ENCODE measurements around the gene BUD13.

Gene BUD13

DNA sequence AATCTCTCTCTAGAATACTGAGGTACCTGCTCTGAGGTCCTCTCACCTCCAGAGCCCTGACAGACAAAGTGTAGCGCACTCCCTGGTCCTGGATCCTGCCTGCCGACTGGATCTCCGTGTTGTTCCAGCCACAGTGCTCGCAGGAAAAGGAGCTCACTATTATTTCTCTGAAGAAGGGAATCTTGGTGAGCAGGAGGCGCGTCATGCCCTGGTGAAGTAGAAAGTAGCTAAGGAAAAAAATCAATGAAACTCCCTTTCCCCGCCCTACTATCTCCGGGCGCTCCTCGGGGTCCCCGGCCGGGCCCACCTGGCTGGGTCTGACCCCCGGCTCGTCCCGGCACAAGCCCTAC is 14.6 kb upstream of the BUD13 start:
- TF ChIP-seq, protein P1, sequence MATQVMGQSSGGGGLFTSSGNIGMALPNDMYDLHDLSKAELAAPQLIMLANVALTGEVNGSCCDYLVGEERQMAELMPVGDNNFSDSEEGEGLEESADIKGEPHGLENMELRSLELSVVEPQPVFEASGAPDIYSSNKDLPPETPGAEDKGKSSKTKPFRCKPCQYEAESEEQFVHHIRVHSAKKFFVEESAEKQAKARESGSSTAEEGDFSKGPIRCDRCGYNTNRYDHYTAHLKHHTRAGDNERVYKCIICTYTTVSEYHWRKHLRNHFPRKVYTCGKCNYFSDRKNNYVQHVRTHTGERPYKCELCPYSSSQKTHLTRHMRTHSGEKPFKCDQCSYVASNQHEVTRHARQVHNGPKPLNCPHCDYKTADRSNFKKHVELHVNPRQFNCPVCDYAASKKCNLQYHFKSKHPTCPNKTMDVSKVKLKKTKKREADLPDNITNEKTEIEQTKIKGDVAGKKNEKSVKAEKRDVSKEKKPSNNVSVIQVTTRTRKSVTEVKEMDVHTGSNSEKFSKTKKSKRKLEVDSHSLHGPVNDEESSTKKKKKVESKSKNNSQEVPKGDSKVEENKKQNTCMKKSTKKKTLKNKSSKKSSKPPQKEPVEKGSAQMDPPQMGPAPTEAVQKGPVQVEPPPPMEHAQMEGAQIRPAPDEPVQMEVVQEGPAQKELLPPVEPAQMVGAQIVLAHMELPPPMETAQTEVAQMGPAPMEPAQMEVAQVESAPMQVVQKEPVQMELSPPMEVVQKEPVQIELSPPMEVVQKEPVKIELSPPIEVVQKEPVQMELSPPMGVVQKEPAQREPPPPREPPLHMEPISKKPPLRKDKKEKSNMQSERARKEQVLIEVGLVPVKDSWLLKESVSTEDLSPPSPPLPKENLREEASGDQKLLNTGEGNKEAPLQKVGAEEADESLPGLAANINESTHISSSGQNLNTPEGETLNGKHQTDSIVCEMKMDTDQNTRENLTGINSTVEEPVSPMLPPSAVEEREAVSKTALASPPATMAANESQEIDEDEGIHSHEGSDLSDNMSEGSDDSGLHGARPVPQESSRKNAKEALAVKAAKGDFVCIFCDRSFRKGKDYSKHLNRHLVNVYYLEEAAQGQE (IDR thresholded peaks at IDR 0.05; ENCODE audit: insufficient read depth in 1 of 2, low read depth in 2 of 2, low read length in 2 of 2), result no peak
- TF ChIP-seq FOXP2 (optimal IDR thresholded peaks at IDR 0.05; ENCODE audit: borderline replicate concordance, extremely low read depth, extremely low read length, insufficient read depth) (no peak), POLR2AphosphoS5 (IDR thresholded peaks at IDR 0.05; ENCODE audit: low read depth, low read length) (no peak), SIN3A (IDR thresholded peaks at IDR 0.05; ENCODE audit: borderline replicate concordance, insufficient read depth, low read length) (no peak), TAF1 (IDR thresholded peaks at IDR 0.05; ENCODE audit: borderline replicate concordance, insufficient read depth, low read length) (no peak)

DNA sequence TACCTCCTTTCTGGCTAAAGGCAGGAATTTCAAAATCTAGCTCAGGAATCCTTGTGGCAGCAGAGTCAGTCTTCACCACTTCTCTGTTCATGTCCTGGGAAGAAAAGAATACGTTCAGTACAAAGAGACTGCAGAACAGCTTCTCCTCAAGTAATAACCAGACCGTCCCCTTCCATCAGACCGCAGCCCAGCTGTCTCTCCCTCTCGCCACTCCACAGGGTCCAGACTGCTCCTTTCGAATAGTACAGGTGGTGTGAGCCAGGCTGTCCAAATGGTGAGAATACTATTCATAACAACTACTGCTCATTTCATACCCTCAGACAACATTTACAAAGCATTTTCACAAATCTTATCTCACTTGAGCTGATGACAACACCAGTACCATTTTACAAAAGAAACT is 14.2 kb upstream of the BUD13 start:
- TF ChIP-seq POLR2AphosphoS5 (IDR thresholded peaks at IDR 0.05; ENCODE audit: low read depth, low read length) (no peak), FOXP2 (optimal IDR thresholded peaks at IDR 0.05; ENCODE audit: borderline replicate concordance, extremely low read depth, extremely low read length, insufficient read depth) (no peak), TAF1 (IDR thresholded peaks at IDR 0.05; ENCODE audit: borderline replicate concordance, insufficient read depth, low read length) (no peak), SIN3A (IDR thresholded peaks at IDR 0.05; ENCODE audit: borderline replicate concordance, insufficient read depth, low read length) (no peak)
- TF ChIP-seq, protein P1 (IDR thresholded peaks at IDR 0.05; ENCODE audit: insufficient read depth in 1 of 2, low read depth in 2 of 2, low read length in 2 of 2), result no peak

DNA sequence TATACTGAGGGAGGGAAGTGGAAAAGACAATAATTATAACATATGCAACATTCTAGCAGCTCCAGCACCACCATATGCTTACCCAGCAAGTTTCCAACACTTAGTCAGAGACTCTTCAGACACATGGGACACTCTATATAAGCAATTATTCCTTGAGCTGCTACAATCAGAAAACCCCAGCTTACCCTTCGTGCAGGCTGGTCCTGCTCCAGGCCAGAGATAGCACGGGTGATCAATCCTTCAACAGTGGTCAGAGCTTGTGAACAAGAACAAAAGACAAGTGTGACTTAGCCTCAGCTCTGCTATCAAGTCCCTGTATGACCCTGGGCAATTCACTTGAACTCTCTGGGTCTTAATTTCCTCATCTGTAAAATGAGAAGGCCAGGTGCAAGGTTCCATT is 13.5 kb upstream of the BUD13 start:
- no peak for TF ChIP-seq TAF1 (IDR thresholded peaks at IDR 0.05; ENCODE audit: borderline replicate concordance, insufficient read depth, low read length)
- TF ChIP-seq FOXP2 (optimal IDR thresholded peaks at IDR 0.05; ENCODE audit: borderline replicate concordance, extremely low read depth, extremely low read length, insufficient read depth), result no peak
- TF ChIP-seq SIN3A (IDR thresholded peaks at IDR 0.05; ENCODE audit: borderline replicate concordance, insufficient read depth, low read length), result no peak
- TF ChIP-seq, protein P1 (IDR thresholded peaks at IDR 0.05; ENCODE audit: insufficient read depth in 1 of 2, low read depth in 2 of 2, low read length in 2 of 2), result no peak
- TF ChIP-seq POLR2AphosphoS5 (IDR thresholded peaks at IDR 0.05; ENCODE audit: low read depth, low read length), result no peak

DNA sequence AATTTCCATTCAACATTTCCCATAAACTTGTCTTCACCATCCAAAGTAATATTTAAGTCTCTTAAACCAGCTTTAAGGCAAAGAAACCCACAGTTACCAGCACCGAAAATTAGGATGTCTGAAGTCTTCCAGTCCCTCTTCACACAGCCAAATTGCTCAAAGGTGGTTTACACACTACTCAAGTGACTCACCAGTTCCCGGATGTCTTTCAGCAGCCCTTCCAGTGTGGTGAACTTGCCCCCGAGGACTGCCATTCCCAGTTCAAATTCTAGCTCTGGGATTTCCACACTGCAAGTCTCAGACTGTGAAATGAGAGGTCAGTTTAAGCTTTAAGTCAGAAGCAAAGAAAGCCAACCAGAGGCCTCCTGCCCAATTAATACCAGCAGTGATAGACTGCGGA is 9.9 kb upstream of the BUD13 start:
- TF ChIP-seq SIN3A (IDR thresholded peaks at IDR 0.05; ENCODE audit: borderline replicate concordance, insufficient read depth, low read length) (no peak), TAF1 (IDR thresholded peaks at IDR 0.05; ENCODE audit: borderline replicate concordance, insufficient read depth, low read length) (no peak)

DNA sequence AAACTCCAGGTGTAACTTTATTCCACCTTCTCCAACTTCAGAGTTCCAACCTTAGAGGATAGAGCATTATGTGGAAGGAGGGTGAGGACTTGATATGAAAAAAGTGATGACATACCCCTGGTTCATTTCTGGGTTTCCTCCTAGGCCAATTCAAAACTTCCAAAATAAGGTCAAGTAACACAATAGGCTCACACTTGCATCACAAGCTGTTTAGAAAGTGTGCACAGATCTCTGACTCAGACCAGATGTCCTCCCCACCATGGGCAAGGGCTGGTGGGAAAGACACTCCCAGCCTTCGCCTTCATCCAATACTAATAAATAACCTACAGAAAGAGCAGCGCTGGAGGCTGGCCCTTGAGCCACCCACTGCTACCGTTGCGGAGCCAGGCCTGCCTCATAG is 5.8 kb upstream of the BUD13 start:
- TF ChIP-seq, protein P1 (IDR thresholded peaks at IDR 0.05; ENCODE audit: insufficient read depth in 1 of 2, low read depth in 2 of 2, low read length in 2 of 2), result no peak
- TF ChIP-seq POLR2AphosphoS5 (IDR thresholded peaks at IDR 0.05; ENCODE audit: low read depth, low read length) (no peak), TAF1 (IDR thresholded peaks at IDR 0.05; ENCODE audit: borderline replicate concordance, insufficient read depth, low read length) (no peak), SIN3A (IDR thresholded peaks at IDR 0.05; ENCODE audit: borderline replicate concordance, insufficient read depth, low read length) (no peak), FOXP2 (optimal IDR thresholded peaks at IDR 0.05; ENCODE audit: borderline replicate concordance, extremely low read depth, extremely low read length, insufficient read depth) (no peak)
